A673 (cell line): Measurements from ENCODE around the gene AHRR. TPM values are rescaled to one million over a fixed set of nuclear protein-coding genes. Genes with fewer than 3 reads are reported as not detected.
"Not testable (repeated sequence)": the region's sequence is repeated elsewhere in the genome, so short reads cannot be mapped to it uniquely, and the experiment has no call there.

Experiments
- BruUV-seq: library from RNA; stranded (reverse); fragments of 400-500 nt; replicated peaks from 2 replicates; lab custom pipeline; 2021; lab: Mats Ljungman, UMichigan
- CTCF ChIA-PET: fragments of 300-600 bp; sonication (Branson Sonifier 250); formaldehyde crosslinking; loops from one replicate; lab custom pipeline; 2022; ENCODE audit warnings: antibody characterized with exemption; lab: Charles Lee
- POLR2A ChIA-PET: fragments of 300-600 bp; sonication (Branson Sonifier 250); formaldehyde crosslinking; loops from one replicate; lab custom pipeline; 2022; ENCODE audit warnings: antibody characterized with exemption; ENCODE audit not compliant: low non-redundant PET; lab: Charles Lee
- DNase-seq: peaks from one replicate; pipeline ENCODE4 v3.0.0-alpha.2; 2015; ENCODE audit warnings: low spot score
- H3K27ac ChIP-seq: fragments of 200-600 bp; sonication (generic); 2 replicates; pipeline ENCODE4 v1.5.1; 2016; ENCODE audit warnings: mixed run types, low read depth, mild to moderate bottlenecking, mixed read lengths, antibody characterized with exemption, low read length; ENCODE audit not compliant: poor library complexity, severe bottlenecking
- H3K27me3 ChIP-seq: fragments of 200-600 bp; sonication (generic); replicated peaks from 2 replicates; pipeline ENCODE4 v1.6.1; 2017; ENCODE audit warnings: mixed run types, low read depth, mild to moderate bottlenecking, mixed read lengths, antibody characterized with exemption, low read length; ENCODE audit not compliant: insufficient read depth, poor library complexity
- H3K36me3 ChIP-seq: fragments of 200-600 bp; sonication (generic); 2 replicates; pipeline ENCODE4 v1.6.1; 2016; ENCODE audit warnings: mixed run types, mild to moderate bottlenecking, mixed read lengths, antibody characterized with exemption, low read length; ENCODE audit not compliant: insufficient read depth, poor library complexity, severe bottlenecking
- H3K4me1 ChIP-seq: fragments of 200-600 bp; sonication (generic); 2 replicates; pipeline ENCODE4 v1.6.1; 2017; ENCODE audit warnings: mixed run types, mild to moderate bottlenecking, mixed read lengths, antibody characterized with exemption, low read length; ENCODE audit not compliant: insufficient read depth, poor library complexity, severe bottlenecking
- H3K4me3 ChIP-seq: fragments of 200-600 bp; sonication (generic); 2 replicates; pipeline ENCODE4 v1.5.1; 2016; ENCODE audit warnings: low read depth, mixed run types, mild to moderate bottlenecking, mixed read lengths, low read length; ENCODE audit not compliant: poor library complexity, severe bottlenecking
- H3K9me3 ChIP-seq: fragments of 200-600 bp; sonication (generic); 2 replicates; pipeline ENCODE4 v1.6.1; 2016; ENCODE audit warnings: mixed run types, low read depth, mild to moderate bottlenecking, mixed read lengths, antibody characterized with exemption, low read length; ENCODE audit not compliant: poor library complexity, severe bottlenecking
- EZH2 ChIP-seq: fragments of 200-600 bp; sonication (generic); IDR thresholded peaks from 2 replicates; pipeline ENCODE4 v1.6.1; 2017; ENCODE audit warnings: borderline replicate concordance, low read depth, mild to moderate bottlenecking, mixed read lengths, antibody characterized with exemption, low read length; ENCODE audit not compliant: poor library complexity, severe bottlenecking
- intact Hi-C: fragments of 100-400 bp; cut with micrococcal nuclease; formaldehyde crosslinking; loops from one replicate; pipeline ENCODE4 v1.10.0; 2022; ENCODE audit not compliant: unreplicated experiment
- total RNA-seq: library from RNA; stranded (reverse); gene quantifications from 2 replicates; pipeline ENCODE4 v1.2.3, GENCODE V29; 2021
- TF ChIP-seq, protein P1 (sequence below): fragments of 300-800, 200-600 bp; sonication (generic); conservative IDR thresholded peaks from 2 replicates; pipeline ENCODE4 v1.5.1; 2017; ENCODE audit warnings: low read depth, mild to moderate bottlenecking, antibody characterized with exemption, low read length, moderate library complexity, mixed read lengths

AHRR gene
- total RNA-seq, 1 experiment from 2014 or later: 2.2 TPM

DNA sequence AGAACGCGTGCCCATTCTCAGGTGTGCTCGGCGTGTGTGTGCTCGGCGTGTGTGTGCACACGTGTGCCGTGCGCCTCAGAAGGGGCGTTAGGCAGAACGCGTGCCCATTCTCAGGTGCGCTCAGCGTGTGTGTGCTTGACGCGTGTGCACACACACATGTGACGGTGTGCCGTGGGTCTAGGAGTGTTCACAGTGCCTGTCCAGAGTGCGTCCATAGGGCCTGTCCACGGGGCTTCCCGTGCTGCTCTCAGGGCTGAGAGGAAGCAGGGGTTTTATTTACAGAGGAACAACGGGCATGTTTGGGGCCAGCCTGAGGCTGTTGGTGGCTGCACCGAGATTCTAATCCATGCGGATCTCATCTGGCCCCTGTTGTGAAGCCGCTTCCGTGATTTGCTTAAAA is 14.2 kb upstream of the AHRR start:
- CTCF ChIA-PET: no interaction called here
- no peak overlapping the region for H3K27ac ChIP-seq
- intact Hi-C loops: no loop called here
- H3K36me3 ChIP-seq: peaks cover 5% of the 10 kb centered on the region
- TF ChIP-seq EZH2: no peak
- TF ChIP-seq, protein P1, sequence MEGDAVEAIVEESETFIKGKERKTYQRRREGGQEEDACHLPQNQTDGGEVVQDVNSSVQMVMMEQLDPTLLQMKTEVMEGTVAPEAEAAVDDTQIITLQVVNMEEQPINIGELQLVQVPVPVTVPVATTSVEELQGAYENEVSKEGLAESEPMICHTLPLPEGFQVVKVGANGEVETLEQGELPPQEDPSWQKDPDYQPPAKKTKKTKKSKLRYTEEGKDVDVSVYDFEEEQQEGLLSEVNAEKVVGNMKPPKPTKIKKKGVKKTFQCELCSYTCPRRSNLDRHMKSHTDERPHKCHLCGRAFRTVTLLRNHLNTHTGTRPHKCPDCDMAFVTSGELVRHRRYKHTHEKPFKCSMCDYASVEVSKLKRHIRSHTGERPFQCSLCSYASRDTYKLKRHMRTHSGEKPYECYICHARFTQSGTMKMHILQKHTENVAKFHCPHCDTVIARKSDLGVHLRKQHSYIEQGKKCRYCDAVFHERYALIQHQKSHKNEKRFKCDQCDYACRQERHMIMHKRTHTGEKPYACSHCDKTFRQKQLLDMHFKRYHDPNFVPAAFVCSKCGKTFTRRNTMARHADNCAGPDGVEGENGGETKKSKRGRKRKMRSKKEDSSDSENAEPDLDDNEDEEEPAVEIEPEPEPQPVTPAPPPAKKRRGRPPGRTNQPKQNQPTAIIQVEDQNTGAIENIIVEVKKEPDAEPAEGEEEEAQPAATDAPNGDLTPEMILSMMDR: no peak
- no TSS peak for BruUV-seq
- no peak overlapping the region for H3K4me3 ChIP-seq
- POLR2A ChIA-PET: no interaction called here
- H3K4me1 ChIP-seq: no peaks in the 10 kb centered on the region
- DNase-seq: no peak
- H3K9me3 ChIP-seq: no peaks in the 10 kb centered on the region
- H3K27me3 ChIP-seq: no peaks in the 10 kb centered on the region

DNA sequence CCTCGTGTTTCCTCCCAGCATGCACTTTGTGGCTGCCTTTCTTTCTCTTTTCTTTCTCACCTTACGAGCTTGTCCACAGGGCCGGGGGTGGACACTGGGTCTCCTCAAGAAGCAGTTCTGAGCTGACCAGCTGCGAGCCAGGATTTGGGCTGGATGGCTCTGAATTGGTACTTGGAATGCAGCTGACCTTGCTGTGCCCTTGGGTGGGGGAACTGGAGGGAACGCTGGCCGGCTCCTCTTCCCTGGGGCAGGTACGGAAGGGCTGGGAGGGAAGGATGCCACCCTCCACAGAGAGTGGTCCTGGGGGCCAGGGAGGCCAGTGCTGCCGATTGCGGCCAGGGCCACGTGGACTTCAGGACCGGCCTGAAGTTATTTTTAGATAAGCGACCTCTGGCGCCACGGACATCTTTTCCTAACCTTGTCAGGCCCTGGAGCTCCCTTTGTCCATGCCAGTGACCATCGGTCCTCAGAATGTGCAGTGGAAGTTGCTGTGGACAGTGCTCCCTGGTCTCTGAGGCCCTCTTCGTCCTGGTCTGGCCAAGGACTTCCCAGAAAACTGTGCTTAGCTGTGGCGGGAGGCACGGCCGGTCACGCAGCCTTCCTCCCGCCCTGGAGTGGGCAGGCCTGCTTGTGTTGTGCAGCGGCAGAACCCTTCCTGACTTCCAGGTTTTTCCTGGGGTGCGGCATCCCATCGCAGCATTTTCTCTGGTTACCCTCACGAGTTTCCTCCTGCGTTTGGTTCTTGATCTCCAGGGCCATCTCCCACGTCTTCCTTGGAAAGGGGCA is 13.5 kb upstream of the AHRR start:
- TF ChIP-seq, protein P1: no peak
- TF ChIP-seq EZH2: no peak
- Histone ChIP-seq H3K27me3 (no peaks in the 10 kb centered on the region), H3K4me3 (no peak overlapping the region), H3K4me1 (no peaks in the 10 kb centered on the region), H3K27ac (no peak overlapping the region), H3K36me3 (peaks cover 5% of the 10 kb centered on the region), H3K9me3 (no peaks in the 10 kb centered on the region)
- POLR2A ChIA-PET: no interaction called here
- CTCF ChIA-PET: no interaction called here
- no peak for DNase-seq
- no TSS peak for BruUV-seq
- intact Hi-C loops: no loop called here

DNA sequence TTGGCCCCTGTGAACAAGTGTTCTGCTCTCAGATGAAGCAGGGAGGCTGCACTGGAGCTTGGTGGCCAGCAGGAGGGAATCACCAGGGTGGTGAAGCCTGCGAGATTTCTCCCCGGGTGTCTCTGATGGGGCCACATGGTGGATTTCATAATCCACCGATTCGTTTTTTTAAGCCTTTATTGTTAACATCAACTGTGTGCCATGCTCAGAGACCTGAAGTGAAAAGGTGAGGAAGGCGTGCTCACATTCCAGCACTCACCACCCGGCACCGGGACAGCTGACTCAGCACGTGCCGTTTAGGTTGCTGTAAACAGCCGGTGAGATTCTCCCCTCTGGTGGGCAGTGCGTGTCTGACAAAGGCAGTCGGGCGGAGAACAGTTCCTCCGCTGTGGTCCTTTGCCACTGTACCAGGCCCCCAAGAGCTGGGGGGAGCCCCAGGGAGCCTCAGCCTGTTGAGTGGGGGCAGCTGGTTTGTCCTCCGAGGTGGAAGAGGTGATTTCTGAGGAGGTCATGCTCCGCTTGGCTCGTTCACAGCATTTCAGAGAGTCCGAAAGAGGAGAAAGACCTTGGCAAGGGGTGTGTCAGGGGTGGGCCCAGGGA is 12.7 kb upstream of the AHRR start:
- Histone ChIP-seq H3K27me3 (no peaks in the 10 kb centered on the region), H3K9me3 (no peaks in the 10 kb centered on the region), H3K27ac (no peak overlapping the region), H3K4me3 (no peak overlapping the region), H3K36me3 (peaks cover 5% of the 10 kb centered on the region), H3K4me1 (no peaks in the 10 kb centered on the region)
- CTCF ChIA-PET: interaction anchor here (0.6 kb wide), 1 partner anchor 51 kb away, joined by 3 read pairs; no protein-coding TSS in a partner anchor
- TF ChIP-seq, protein P1: peak; percentile 26; the same call in 1 of the 2 replicates
- TF ChIP-seq EZH2: no peak
- intact Hi-C loops: no loop called here
- DNase-seq: peak; percentile 32
- POLR2A ChIA-PET: no interaction called here
- no TSS peak for BruUV-seq

DNA sequence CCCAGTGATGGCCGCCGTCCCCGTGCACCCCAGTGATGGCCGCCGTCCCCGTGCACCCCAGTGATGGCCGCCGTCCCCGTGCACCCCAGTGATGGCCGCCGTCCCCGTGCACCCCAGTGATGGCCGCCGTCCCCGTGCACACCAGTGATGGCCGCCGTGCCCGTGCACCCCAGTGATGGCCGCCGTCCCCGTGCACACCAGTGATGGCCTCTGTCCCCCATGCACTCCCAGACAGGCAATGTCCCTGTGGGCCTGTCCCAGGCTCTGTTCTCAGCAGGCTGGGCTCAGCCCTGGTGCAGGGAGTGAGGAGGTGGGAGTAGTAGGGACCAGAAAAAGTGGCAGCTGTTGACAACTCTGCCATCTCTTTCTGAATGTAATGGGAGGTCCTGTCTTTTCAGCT is 11.7 kb upstream of the AHRR start:
- H3K27me3 ChIP-seq, H3K9me3 ChIP-seq, POLR2A ChIA-PET, intact Hi-C loops, H3K27ac ChIP-seq, CTCF ChIA-PET, H3K4me1 ChIP-seq, DNase-seq, BruUV-seq, H3K36me3 ChIP-seq, H3K4me3 ChIP-seq: not testable (repeated sequence)
